ENCODE measurements around the gene PAPOLA.
"Not testable (repeated sequence)": the region's sequence is repeated elsewhere in the genome, so short reads cannot be mapped to it uniquely, and the experiment has no call there.

PAPOLA gene

GRCh38 chr14:96502621-96503305 is 581 bp downstream of the PAPOLA start:
- DNase-seq (ENCODE audit: low spot score): no peak

- DNase-seq (ENCODE audit: low spot score): no peak
Measured at GRCh38 chr14:96503306-96503679, 1.1 kb downstream of the PAPOLA start.

GRCh38 chr14:96504353-96504752 is 2.2 kb downstream of the PAPOLA start:
- DNase-seq (ENCODE audit: low spot score): not testable (repeated sequence)

GRCh38 chr14:96507723-96508122 is 5.5 kb downstream of the PAPOLA start:
- DNase-seq (ENCODE audit: low spot score): no peak

GRCh38 chr14:96508900-96509299 is 6.7 kb downstream of the PAPOLA start:
- DNase-seq (ENCODE audit: low spot score): no peak

- no peak for DNase-seq (ENCODE audit: low spot score)
Measured at GRCh38 chr14:96509457-96510090, 7.4 kb downstream of the PAPOLA start.

GRCh38 chr14:96511146-96511545 is 9.0 kb downstream of the PAPOLA start:
- no peak for DNase-seq (ENCODE audit: low spot score)

GRCh38 chr14:96511667-96512066 is 9.5 kb downstream of the PAPOLA start:
- DNase-seq (ENCODE audit: low spot score): no peak

GRCh38 chr14:96512122-96512521 is 9.9 kb downstream of the PAPOLA start:
- no peak for DNase-seq (ENCODE audit: low spot score)

GRCh38 chr14:96512602-96513397 is 10.6 kb downstream of the PAPOLA start:
- DNase-seq (ENCODE audit: low spot score): no peak

- no peak for DNase-seq (ENCODE audit: low spot score)
Measured at GRCh38 chr14:96514694-96515093, 12.5 kb downstream of the PAPOLA start.

GRCh38 chr14:96515731-96516130 is 13.5 kb downstream of the PAPOLA start:
- DNase-seq (ENCODE audit: low spot score): no peak

GRCh38 chr14:96516351-96516750 is 14.2 kb downstream of the PAPOLA start:
- DNase-seq (ENCODE audit: low spot score): no peak

- DNase-seq (ENCODE audit: low spot score): no peak
Measured at GRCh38 chr14:96519970-96520369, 17.8 kb downstream of the PAPOLA start.

GRCh38 chr14:96525452-96525851 is 23.3 kb downstream of the PAPOLA start:
- no peak for DNase-seq (ENCODE audit: low spot score)

- no peak for DNase-seq (ENCODE audit: low spot score)
Measured at GRCh38 chr14:96532632-96533031, 30.4 kb downstream of the PAPOLA start.

- DNase-seq (ENCODE audit: low spot score): no peak
Measured at GRCh38 chr14:96536807-96537206, 34.6 kb downstream of the PAPOLA start.

GRCh38 chr14:96538097-96538989 is 36.2 kb downstream of the PAPOLA start:
- no peak for DNase-seq (ENCODE audit: low spot score)

GRCh38 chr14:96538990-96539317 is 36.8 kb downstream of the PAPOLA start:
- DNase-seq (ENCODE audit: low spot score): no peak

GRCh38 chr14:96554315-96554910 is 52.2 kb downstream of the PAPOLA start:
- DNase-seq (ENCODE audit: low spot score): no peak

- no peak for DNase-seq (ENCODE audit: low spot score)
Measured at GRCh38 chr14:96559571-96559970, 57.4 kb downstream of the PAPOLA start.

- no peak for DNase-seq (ENCODE audit: low spot score)
Measured at GRCh38 chr14:96564389-96564788, 62.2 kb downstream of the PAPOLA start.
